HG03159 (cell line): ENCODE data around the gene SLC27A2.

ENCODE experiments used
- ATAC-seq: cut with Tn5 transposase; IDR thresholded peaks from one replicate; pipeline ENCODE4 v1.9.1; 2021; ENCODE audit warnings: mild to moderate bottlenecking, moderate library complexity; ENCODE audit not compliant: unreplicated experiment

SLC27A2 gene

GRCh38 chr15:50190166-50190570, 8.2 kb downstream of the SLC27A2 start:
- no peak for ATAC-seq

- ATAC-seq, result peak; percentile 61
These were observed 8.7 kb downstream of the SLC27A2 start for GRCh38 chr15:50190723-50191122.

GRCh38 chr15:50192164-50192563, 10.2 kb downstream of the SLC27A2 start:
- ATAC-seq, result no peak

- no peak for ATAC-seq
These were observed 11.1 kb downstream of the SLC27A2 start for GRCh38 chr15:50192926-50193620.

- no peak for ATAC-seq
These were observed 20.0 kb downstream of the SLC27A2 start for GRCh38 chr15:50202003-50202402.

- no peak for ATAC-seq
These were observed 24.0 kb downstream of the SLC27A2 start for GRCh38 chr15:50206020-50206419.

- ATAC-seq, result no peak
These were observed 27.8 kb downstream of the SLC27A2 start for GRCh38 chr15:50209809-50210208.

GRCh38 chr15:50210462-50211157, 28.6 kb downstream of the SLC27A2 start:
- ATAC-seq, result no peak

GRCh38 chr15:50218291-50218690, 36.3 kb downstream of the SLC27A2 start:
- ATAC-seq, result no peak

GRCh38 chr15:50218691-50219090, 36.7 kb downstream of the SLC27A2 start:
- ATAC-seq, result no peak

- ATAC-seq, result no peak
These were observed 37.8 kb downstream of the SLC27A2 start for GRCh38 chr15:50219820-50220219.

GRCh38 chr15:50222181-50222580, 40.2 kb downstream of the SLC27A2 start:
- no peak for ATAC-seq

- ATAC-seq, result no peak
These were observed 42.6 kb downstream of the SLC27A2 start for GRCh38 chr15:50224606-50225005.

GRCh38 chr15:50225057-50225456, 43.1 kb downstream of the SLC27A2 start:
- ATAC-seq, result no peak

- ATAC-seq, result no peak
These were observed 43.9 kb downstream of the SLC27A2 start for GRCh38 chr15:50225938-50226337.

- no peak for ATAC-seq
These were observed 45.1 kb downstream of the SLC27A2 start for GRCh38 chr15:50227076-50227475.

- ATAC-seq, result no peak
These were observed 46.9 kb downstream of the SLC27A2 start for GRCh38 chr15:50228866-50229265.

GRCh38 chr15:50229336-50229735, 47.3 kb downstream of the SLC27A2 start:
- ATAC-seq, result no peak

- ATAC-seq, result no peak
These were observed 49.8 kb downstream of the SLC27A2 start for GRCh38 chr15:50231761-50232160.

GRCh38 chr15:50232791-50233190, 50.8 kb downstream of the SLC27A2 start:
- ATAC-seq, result no peak

GRCh38 chr15:50233192-50233736, 51.3 kb downstream of the SLC27A2 start:
- no peak for ATAC-seq

- no peak for ATAC-seq
These were observed 52.8 kb downstream of the SLC27A2 start for GRCh38 chr15:50234764-50235163.
